ENCODE results near the gene GSG1L.

Gene GSG1L

DNA sequence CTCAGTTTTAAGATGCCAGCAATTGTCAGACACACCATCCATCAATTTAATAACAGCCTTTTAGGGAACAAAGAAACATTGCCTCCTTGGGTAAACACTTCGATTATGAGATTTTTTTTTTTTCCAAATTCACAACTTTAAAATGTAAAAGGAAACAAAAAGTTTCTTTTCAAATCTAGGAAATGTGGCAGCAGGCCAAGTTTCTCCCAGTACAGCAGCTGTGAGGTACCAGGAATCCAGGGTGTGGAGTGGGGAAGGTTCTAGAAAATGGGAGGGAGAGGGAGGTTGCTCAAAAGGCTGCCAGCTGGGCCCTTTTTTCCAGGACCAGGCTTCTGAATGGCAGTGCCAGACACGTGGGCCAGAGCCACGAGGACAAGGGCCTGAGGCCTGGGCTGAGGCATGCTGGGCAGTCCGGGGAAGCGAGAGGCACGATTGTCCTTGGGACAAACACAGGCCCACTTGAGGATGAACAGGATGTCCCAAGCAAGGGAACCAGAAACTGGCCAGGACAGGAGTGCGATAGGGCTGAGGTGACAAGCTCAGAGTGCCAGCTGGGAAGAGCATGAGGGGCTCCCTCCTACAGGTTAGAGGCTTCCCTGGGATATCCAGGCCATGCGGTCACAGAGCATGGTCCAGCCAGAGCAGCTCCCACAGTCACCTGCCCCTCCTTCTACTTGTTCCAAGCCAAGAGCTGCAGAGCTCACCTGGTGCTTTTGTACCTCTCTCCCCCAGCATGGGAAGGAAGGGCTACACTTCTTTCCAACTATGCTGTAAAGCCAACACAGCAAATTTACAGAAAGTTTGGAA lies 298.4 kb downstream of the GSG1L start:
- in situ Hi-C loops (cut with MboI; ENCODE audit: low sequenced_read_pairs), result no loop called here

GRCh38 chr16:27764427-27764826 lies 299.1 kb downstream of the GSG1L start:
- in situ Hi-C loops (cut with MboI; ENCODE audit: low sequenced_read_pairs), result no loop called here

DNA sequence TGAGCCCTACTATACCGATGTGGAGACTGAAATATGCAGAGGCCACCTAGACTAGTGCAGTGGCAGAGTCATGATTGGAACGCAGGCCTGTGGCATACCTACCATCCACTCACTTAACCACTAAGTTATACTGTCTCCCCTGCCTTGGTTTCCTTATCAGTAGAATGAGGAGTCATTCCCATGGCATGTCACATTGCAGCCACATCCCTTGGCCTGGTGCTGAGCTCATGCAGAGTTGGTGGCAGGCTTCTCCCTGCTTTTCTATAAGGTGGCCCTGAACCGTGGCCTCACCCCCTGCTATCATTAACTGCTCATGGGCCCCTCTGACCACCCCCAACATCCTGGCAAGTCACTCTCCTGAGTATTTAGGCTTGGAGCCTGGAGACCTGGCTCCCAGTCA lies 301.1 kb downstream of the GSG1L start:
- in situ Hi-C loops (cut with MboI; ENCODE audit: low sequenced_read_pairs), result no loop called here

- in situ Hi-C loops (cut with MboI; ENCODE audit: low sequenced_read_pairs), result no loop called here
These were observed 301.7 kb downstream of the GSG1L start for GRCh38 chr16:27761816-27762215.

DNA sequence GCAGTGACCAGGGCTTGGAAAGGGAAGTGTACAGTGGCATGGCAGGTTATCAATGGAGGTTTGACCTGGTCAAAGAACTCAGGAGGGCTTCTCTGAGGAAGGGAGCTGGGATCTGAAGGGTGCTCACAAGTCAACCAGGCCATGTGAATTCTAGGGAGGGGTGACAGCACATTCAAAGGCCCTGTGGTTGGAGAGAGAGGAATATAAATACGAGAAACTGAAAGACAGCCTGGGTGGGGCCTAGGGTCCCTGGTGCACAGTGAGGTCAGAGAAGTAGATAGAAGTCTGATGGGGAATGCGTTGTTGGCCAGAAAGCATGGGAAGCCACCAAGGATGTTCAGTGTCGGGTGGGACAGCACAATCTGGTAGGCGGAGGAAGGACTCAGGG lies 302.7 kb downstream of the GSG1L start:
- in situ Hi-C loops (cut with MboI; ENCODE audit: low sequenced_read_pairs), result no loop called here

DNA sequence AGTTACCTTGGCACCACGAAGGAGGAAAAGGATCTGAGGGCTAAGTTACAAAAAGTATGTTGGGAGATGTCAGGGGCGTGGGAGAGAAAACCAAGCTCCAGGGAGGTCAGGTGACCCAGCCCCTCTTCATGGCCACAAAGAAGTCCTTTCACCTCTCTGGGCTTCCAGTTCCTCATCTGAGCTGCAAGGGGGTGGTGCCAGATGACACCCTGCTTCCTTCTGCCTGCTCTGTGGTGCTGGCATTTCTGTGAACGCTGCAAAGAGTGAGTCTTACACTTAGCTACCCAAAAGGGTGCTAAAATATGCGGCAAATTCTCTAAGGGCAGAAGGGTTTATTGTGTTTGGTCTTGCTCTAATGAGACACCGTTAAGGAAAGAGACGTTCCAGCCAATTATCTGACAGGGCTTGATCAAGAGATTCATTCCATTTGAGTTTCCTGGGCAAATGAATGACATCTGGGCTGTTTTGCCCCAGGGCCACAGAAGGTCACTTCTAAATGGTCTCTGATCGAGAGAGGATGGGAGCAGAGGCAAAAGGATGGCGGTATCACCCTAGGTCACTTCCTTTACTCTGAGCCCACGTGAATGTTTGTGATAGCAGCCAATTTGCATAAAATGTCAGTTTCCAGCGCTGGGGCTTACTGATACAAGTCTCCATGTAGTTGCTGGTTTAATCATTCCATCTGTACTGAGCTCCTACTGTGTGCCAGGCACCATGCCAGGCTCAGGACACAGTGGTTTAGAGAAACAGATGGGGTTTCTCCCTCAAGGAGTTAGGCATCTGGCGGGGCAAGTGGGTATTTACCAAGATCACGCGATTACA lies 303.3 kb downstream of the GSG1L start:
- in situ Hi-C loops (cut with MboI; ENCODE audit: low sequenced_read_pairs), result no loop called here

- in situ Hi-C loops (cut with MboI; ENCODE audit: low sequenced_read_pairs), result no loop called here
These were observed 304.1 kb downstream of the GSG1L start for GRCh38 chr16:27759301-27759871.

GRCh38 chr16:27758544-27758943 lies 305.0 kb downstream of the GSG1L start:
- in situ Hi-C loops (cut with MboI; ENCODE audit: low sequenced_read_pairs), result no loop called here

- in situ Hi-C loops (cut with MboI; ENCODE audit: low sequenced_read_pairs), result no loop called here
These were observed 307.1 kb downstream of the GSG1L start for GRCh38 chr16:27756206-27756970.

DNA sequence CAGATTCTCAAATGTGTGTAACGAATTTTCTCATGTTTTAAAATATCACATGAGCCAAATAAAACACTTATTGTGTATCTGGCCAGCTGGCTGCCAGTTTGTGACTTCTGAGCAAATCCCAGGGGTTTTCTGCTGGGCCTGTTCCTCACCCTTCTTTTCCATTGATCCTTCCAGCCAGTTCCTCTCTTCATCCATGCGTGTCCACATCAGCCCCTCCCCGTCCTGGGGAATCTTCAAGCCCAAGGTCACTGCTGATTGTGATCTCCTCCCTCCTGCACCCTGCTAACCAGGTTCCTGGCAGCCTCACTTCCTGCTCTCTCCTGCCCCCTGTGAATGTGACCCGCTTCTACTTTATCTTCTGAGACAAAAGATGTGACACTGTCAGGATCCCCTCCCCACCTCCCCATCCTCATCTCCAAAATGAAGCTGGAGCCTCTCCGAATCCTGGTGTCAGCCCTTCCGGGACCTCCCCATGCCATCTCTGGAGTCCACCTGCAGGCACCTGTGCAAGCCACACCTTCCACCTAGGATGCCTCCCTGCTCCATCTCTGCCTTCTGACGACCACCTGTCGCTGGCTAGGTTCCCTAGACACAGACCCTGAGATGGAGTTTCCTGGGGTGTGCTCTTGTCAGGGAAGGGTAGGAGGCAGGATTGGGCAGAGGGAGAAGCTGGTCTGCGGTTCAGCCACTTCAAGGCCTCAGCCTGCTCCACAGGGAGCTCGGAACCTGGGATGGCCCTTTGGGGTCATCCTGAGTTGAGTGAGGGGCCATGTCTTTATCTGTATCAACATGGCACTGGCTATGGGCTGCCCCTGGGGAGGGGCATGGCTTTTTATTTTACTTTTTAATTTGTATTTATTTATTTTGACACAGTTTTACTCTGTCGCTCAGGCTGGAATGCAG lies 308.5 kb downstream of the GSG1L start:
- in situ Hi-C loops (cut with MboI; ENCODE audit: low sequenced_read_pairs), result no loop called here

DNA sequence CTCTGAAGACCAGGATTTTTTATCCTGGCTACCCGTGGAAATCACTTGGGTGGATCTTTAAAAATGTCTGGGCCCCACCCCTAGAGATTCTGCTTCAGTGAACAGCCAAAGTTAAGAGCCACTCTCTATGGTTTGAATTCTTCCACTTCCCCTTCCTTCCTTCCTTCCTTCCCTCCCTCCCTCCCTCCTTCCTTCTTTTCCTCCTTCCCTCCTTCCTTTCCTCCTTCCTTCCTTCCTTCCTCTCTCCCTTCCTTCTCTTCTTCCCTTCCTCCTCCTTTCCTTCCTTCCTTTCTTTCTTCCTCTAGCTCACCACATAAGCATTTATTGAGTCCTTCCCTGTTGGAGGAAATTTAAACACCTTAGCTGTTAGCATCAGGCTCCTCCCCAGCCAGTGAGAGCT lies 310.0 kb downstream of the GSG1L start:
- in situ Hi-C loops (cut with MboI; ENCODE audit: low sequenced_read_pairs), result no loop called here

DNA sequence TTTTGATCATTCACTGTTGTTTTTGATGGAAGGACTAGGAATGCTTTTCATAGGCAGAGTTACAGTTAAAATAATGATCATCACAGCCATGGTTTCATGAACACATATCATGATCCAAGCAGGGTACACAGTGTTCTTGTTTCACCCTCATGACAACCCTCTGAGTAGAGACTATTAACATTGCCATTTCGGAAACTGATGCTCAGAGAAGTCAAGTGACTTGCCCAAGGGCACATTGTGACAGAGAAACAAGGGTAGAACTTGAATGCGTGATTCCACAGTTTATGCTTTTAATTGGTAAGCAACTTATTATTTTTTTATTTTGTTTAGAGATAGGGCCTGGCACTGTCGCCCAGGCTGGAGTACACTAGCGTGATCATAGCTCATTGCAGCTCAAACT lies 311.3 kb downstream of the GSG1L start:
- in situ Hi-C loops (cut with MboI; ENCODE audit: low sequenced_read_pairs), result no loop called here

- in situ Hi-C loops (cut with MboI; ENCODE audit: low sequenced_read_pairs), result no loop called here
These were observed 311.8 kb downstream of the GSG1L start for GRCh38 chr16:27751676-27752075.

- in situ Hi-C loops (cut with MboI; ENCODE audit: low sequenced_read_pairs), result no loop called here
These were observed 312.3 kb downstream of the GSG1L start for GRCh38 chr16:27751233-27751632.

GRCh38 chr16:27749946-27750345 lies 313.6 kb downstream of the GSG1L start:
- in situ Hi-C loops (cut with MboI; ENCODE audit: low sequenced_read_pairs), result no loop called here

GRCh38 chr16:27749547-27749875 lies 314.0 kb downstream of the GSG1L start:
- in situ Hi-C loops (cut with MboI; ENCODE audit: low sequenced_read_pairs), result no loop called here

- in situ Hi-C loops (cut with MboI; ENCODE audit: low sequenced_read_pairs), result no loop called here
These were observed 314.5 kb downstream of the GSG1L start for GRCh38 chr16:27748868-27749546.

DNA sequence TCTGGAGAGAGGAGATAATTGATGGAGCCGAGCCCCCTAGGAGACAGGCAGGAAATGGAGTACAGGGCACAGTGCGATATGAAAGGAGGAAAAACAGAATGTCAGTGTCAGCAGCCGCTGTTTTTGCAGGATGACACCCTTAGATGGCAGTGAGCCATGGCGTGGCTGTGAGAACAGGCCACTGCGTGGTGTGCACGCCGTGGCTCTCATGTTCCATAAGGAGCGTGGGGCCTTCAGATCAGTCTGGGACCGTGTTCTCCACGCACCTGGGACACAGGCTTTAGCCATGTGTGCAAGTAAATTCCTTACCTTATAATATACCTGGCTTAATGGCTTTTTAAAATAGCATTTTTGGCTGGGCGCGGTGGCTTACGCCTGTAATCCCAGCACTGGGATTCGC lies 315.6 kb downstream of the GSG1L start:
- in situ Hi-C loops (cut with MboI; ENCODE audit: low sequenced_read_pairs), result no loop called here

- in situ Hi-C loops (cut with MboI; ENCODE audit: low sequenced_read_pairs), result no loop called here
These were observed 317.2 kb downstream of the GSG1L start for GRCh38 chr16:27746076-27746855.

Data from HL-60/S4 treated with phorbol 12-myristate 13-acetate at 8.2 ng/mL for 4 days and 3 days (cell line).